ENCODE measurements around the gene PCSK5. TPM values are rescaled to one million over a fixed set of nuclear protein-coding genes. Genes with fewer than 3 reads are reported as not detected.

The PCSK5 gene
- total RNA-seq, 4 donors from 2014 or later = 9.6 to 41.8 (median 15.1) TPM

GRCh38 chr9:76112151-76112550, 221.7 kb downstream of the PCSK5 start:
- WGBS, 2 donors = 44 to 76% methylated on average over 2 of the region's 2 CpGs
- no peak overlapping the region for H3K4me3 ChIP-seq (replicated peaks in 1 of 3)
- no peaks in the 10 kb centered on the region for H3K36me3 ChIP-seq
- H3K27me3 ChIP-seq = no peaks in the 10 kb centered on the region
- H3K4me1 ChIP-seq = no peaks in the 10 kb centered on the region
- DNase-seq = no peak
- intact Hi-C loops (cut with DNase I) = no loop called here
- H3K9me3 ChIP-seq = no peaks in the 10 kb centered on the region
- no peak for TF ChIP-seq CTCF (IDR thresholded peaks at IDR 0.05)
- no peak for TF ChIP-seq POLR2A (IDR thresholded peaks at IDR 0.05)
- H3K27ac ChIP-seq = no peak overlapping the region

- H3K4me3 ChIP-seq (replicated peaks in 1 of 3) = no peak overlapping the region
- no peaks in the 10 kb centered on the region for H3K4me1 ChIP-seq
- no peak overlapping the region for H3K27ac ChIP-seq
- no peak for TF ChIP-seq POLR2A (IDR thresholded peaks at IDR 0.05)
- TF ChIP-seq CTCF (IDR thresholded peaks at IDR 0.05) = no peak
- no peak for DNase-seq
- H3K27me3 ChIP-seq = no peaks in the 10 kb centered on the region
- WGBS, 2 donors = 79 to 90% methylated on average over 3 of the region's 3 CpGs
- intact Hi-C loops (cut with DNase I) = no loop called here
- H3K36me3 ChIP-seq = no peaks in the 10 kb centered on the region
- H3K9me3 ChIP-seq = no peaks in the 10 kb centered on the region
Measured at GRCh38 chr9:76114144-76114543, 223.7 kb downstream of the PCSK5 start.

GRCh38 chr9:76115396-76115795, 224.9 kb downstream of the PCSK5 start:
- Histone ChIP-seq H3K4me1 (no peaks in the 10 kb centered on the region), H3K36me3 (no peaks in the 10 kb centered on the region), H3K4me3 (replicated peaks in 1 of 3) (no peak overlapping the region), H3K27ac (no peak overlapping the region), H3K9me3 (no peaks in the 10 kb centered on the region), H3K27me3 (no peaks in the 10 kb centered on the region)
- no peak for DNase-seq
- 83 to 84% methylated on average over 2 of the region's 2 CpGs for WGBS, 2 donors
- TF ChIP-seq CTCF (IDR thresholded peaks at IDR 0.05) (no peak), POLR2A (IDR thresholded peaks at IDR 0.05) (no peak)
- intact Hi-C loops (cut with DNase I) = no loop called here

- H3K4me1 ChIP-seq = no peaks in the 10 kb centered on the region
- H3K36me3 ChIP-seq = no peaks in the 10 kb centered on the region
- intact Hi-C loops (cut with DNase I) = no loop called here
- H3K27me3 ChIP-seq = no peaks in the 10 kb centered on the region
- no peak overlapping the region for H3K27ac ChIP-seq
- no peak overlapping the region for H3K4me3 ChIP-seq (replicated peaks in 1 of 3)
- 92 to 95% methylated on average over 2 of the region's 2 CpGs for WGBS, 2 donors
- TF ChIP-seq POLR2A (IDR thresholded peaks at IDR 0.05) = no peak
- H3K9me3 ChIP-seq = no peaks in the 10 kb centered on the region
- no peak for DNase-seq
Measured at GRCh38 chr9:76115982-76116646, 225.6 kb downstream of the PCSK5 start.

- no peak overlapping the region for H3K4me3 ChIP-seq (replicated peaks in 1 of 3)
- TF ChIP-seq POLR2A (IDR thresholded peaks at IDR 0.05) (no peak), CTCF (IDR thresholded peaks at IDR 0.05) (no peak)
- 94 to 96% methylated on average over 3 of the region's 3 CpGs for WGBS, 2 donors
- H3K27me3 ChIP-seq = no peaks in the 10 kb centered on the region
- no peaks in the 10 kb centered on the region for H3K36me3 ChIP-seq
- no peaks in the 10 kb centered on the region for H3K9me3 ChIP-seq
- H3K27ac ChIP-seq = no peak overlapping the region
- intact Hi-C loops (cut with DNase I) = no loop called here
- DNase-seq = no peak
- no peaks in the 10 kb centered on the region for H3K4me1 ChIP-seq
Measured at GRCh38 chr9:76116913-76117312, 226.4 kb downstream of the PCSK5 start.
